ENCODE results near the gene MACROD2.

DNA sequence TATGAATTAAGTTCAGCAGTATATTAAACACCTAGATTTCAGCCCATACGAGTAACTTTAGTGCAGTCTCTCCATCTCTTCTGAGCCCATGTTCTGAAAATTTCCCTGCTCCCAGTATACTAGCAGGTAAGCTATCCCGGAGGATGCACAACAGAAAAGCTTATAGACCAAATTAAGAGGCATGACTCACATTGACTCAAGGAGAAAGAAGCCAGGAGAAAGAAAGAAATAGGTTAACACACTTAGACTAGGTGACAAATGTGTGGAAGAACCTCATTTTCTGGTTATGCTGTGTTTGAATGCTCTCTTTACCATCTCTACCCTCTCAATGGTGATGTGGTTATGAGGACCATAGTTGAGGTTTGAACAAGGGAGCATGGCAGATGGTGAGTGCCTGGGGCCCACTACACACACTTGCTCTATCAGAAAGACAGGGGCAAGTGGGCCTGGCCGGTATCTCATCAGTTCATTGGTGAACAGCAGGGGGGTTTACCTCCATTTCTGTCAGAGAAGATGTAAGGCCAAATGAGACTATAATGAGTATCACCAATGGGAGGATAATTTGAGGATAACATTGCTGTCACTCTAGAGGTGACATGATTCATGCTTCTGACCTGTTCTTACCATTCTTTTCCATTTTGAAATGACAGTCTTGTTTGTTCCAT, 1244.4 kb downstream of the MACROD2 start:
- TF ChIP-seq CTCF (IDR thresholded peaks at IDR 0.05; ENCODE audit: poor library complexity, severe bottlenecking), result no peak
- no peak for TF ChIP-seq POLR2AphosphoS5 (IDR thresholded peaks at IDR 0.05)
